ENCODE measurements around the gene MED27. TPM values are rescaled to one million over a fixed set of nuclear protein-coding genes. Genes with fewer than 3 reads are reported as not detected.

MED27 gene
- total and polyA plus RNA-seq, 2 of the 13 experiments (the other 11 are each of a cell fraction or from before 2014, with no cell fraction given), result 16.9 to 19.0 TPM

DNA sequence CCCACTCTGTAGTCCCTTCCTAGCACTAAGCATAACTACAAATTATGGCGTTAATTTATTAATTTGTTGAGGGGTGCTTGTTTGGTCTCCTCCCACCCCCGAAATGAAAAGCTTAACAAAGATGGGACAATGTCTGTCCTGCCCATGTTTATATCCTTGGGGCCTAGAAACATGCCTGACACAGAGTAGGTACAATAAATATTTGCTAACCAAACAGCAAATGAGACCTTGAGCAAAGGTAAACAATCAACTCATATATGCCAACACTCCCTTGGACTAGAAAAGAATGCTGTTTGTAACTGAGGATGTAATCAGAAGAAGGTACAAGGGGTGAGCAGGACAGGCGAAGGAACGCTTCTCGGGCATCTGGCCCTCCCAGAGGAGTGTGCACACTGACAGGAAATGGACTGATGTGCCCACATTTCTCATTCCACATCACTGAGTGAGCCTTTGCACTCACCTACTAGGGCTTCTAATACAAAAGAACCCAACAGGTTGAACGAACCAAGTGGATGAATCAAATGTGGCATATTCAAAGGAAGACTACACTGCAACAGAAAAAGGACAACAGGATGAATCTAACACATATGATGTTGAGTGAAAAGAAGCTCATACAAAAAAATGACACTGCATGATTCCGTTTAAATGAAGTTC is 66.8 kb downstream of the MED27 start (continued):
- TF ChIP-seq, protein P1, sequence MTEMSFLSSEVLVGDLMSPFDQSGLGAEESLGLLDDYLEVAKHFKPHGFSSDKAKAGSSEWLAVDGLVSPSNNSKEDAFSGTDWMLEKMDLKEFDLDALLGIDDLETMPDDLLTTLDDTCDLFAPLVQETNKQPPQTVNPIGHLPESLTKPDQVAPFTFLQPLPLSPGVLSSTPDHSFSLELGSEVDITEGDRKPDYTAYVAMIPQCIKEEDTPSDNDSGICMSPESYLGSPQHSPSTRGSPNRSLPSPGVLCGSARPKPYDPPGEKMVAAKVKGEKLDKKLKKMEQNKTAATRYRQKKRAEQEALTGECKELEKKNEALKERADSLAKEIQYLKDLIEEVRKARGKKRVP (CRISPR knock-in tag; IDR thresholded peaks at IDR 0.05), result 0 out of 4 replicates have a peak, but pooled peaks of 1 of the 2 experiments have one; percentile 14
- TF ChIP-seq, protein P2, sequence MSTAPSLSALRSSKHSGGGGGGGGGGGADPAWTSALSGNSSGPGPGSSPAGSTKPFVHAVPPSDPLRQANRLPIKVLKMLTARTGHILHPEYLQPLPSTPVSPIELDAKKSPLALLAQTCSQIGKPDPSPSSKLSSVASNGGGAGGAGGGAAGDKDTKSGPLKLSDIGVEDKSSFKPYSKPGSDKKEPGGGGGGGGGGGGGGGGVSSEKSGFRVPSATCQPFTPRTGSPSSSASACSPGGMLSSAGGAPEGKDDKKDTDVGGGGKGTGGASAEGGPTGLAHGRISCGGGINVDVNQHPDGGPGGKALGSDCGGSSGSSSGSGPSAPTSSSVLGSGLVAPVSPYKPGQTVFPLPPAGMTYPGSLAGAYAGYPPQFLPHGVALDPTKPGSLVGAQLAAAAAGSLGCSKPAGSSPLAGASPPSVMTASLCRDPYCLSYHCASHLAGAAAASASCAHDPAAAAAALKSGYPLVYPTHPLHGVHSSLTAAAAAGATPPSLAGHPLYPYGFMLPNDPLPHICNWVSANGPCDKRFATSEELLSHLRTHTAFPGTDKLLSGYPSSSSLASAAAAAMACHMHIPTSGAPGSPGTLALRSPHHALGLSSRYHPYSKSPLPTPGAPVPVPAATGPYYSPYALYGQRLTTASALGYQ (CRISPR knock-in tag; IDR thresholded peaks at IDR 0.05), result no peak
- TF ChIP-seq ZNF253 (CRISPR knock-in tag; IDR thresholded peaks at IDR 0.05; ENCODE audit: borderline replicate concordance) (no peak), SSRP1 (CRISPR knock-in tag; IDR thresholded peaks at IDR 0.05) (no peak), ELF1 (CRISPR knock-in tag; IDR thresholded peaks at IDR 0.05) (no peak), AGO2 (optimal IDR thresholded peaks at IDR 0.05; ENCODE audit: low read depth, low read length) (no peak), PAXIP1 (CRISPR knock-in tag; conservative IDR thresholded peaks at IDR 0.05) (peak; percentile 42; the same call in 1 of the 2 replicates), FOXA3 (CRISPR knock-in tag; IDR thresholded peaks at IDR 0.05) (peak; percentile 87), ZNF619 (CRISPR knock-in tag; IDR thresholded peaks at IDR 0.05) (no peak), ZNF501 (CRISPR knock-in tag; IDR thresholded peaks at IDR 0.05) (no peak), ZNF205 (CRISPR knock-in tag; IDR thresholded peaks at IDR 0.05) (no peak), MLX (CRISPR knock-in tag; IDR thresholded peaks at IDR 0.05) (no peak), U2AF2 (IDR thresholded peaks at IDR 0.05; ENCODE audit: low read depth, low read length) (no peak), PTBP1 (IDR thresholded peaks at IDR 0.05; ENCODE audit: low read depth, low read length, poor library complexity, severe bottlenecking) (no peak), FOXO1 (CRISPR knock-in tag; IDR thresholded peaks at IDR 0.05) (peak; percentile 11; the same call in 1 of the 2 replicates), ZNF431 (CRISPR knock-in tag; IDR thresholded peaks at IDR 0.05; ENCODE audit: borderline replicate concordance, low read depth) (no peak), SIN3A (IDR thresholded peaks at IDR 0.05; ENCODE audit: borderline replicate concordance, low read depth, low read length) (no peak), SRY (CRISPR knock-in tag; IDR thresholded peaks at IDR 0.05) (no peak), SMAD1 (CRISPR knock-in tag; IDR thresholded peaks at IDR 0.05; ENCODE audit: borderline replicate concordance, low read depth) (no peak), SALL1 (CRISPR knock-in tag; IDR thresholded peaks at IDR 0.05) (0 out of 2 replicates have a peak, but pooled peaks have one; percentile 16), ZBTB42 (CRISPR knock-in tag; IDR thresholded peaks at IDR 0.05) (no peak), ZNF496 (CRISPR knock-in tag; IDR thresholded peaks at IDR 0.05; ENCODE audit: insufficient replicate concordance) (no peak), ATF5 (CRISPR knock-in tag; IDR thresholded peaks at IDR 0.05; ENCODE audit: low read depth) (no peak)
